Measurements from ENCODE around the gene SMG7. TPM values are rescaled to one million over a fixed set of nuclear protein-coding genes. Genes with fewer than 3 reads are reported as not detected.

The SMG7 gene
- total and polyA plus RNA-seq, 12 donors: 16.0 to 46.6 (median 37.8) TPM

DNA sequence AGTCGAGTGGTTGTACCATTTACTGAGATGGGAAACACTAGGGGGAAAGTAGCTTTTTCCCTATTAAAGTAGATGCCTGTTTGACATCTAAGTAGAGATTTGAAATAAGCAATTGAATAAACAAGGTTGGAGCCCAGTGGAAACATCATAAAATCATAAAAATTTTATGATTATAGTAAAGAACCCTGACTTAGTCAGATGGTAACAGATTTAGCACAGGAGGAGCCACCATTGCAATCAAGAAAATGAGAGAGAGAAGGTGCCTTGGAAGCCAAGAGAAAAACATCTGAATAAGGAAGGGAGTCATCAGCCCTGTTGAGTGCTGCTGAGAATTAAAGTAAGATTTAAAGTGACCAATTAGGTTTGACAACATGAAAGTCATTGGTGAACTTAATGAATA is 49.8 kb downstream of the SMG7 start:
- 93 to 95% methylated on average over 1 of the region's 1 CpG for WGBS, 2 donors
- no peak for DNase-seq
- intact Hi-C loops (cut with DNase I): no loop called here
- Histone ChIP-seq H3K36me3 (peaks cover 0 to 96% (median 18%) of the 10 kb centered on the region in 9 donors), H3K27me3 (no peaks in the 10 kb centered on the region), H3K9me3 (no peaks in the 10 kb centered on the region), H3K4me1 (peaks cover 0 to 33% (median 6%) of the 10 kb centered on the region in 9 donors), H3K4me3 (no peak overlapping the region), H3K27ac (no peak overlapping the region)
- no peak for ATAC-seq
- no peak for TF ChIP-seq CTCF (IDR thresholded peaks at IDR 0.05)

GRCh38 chr1:183528577-183528976 is 56.3 kb downstream of the SMG7 start:
- no peaks in the 10 kb centered on the region for H3K4me1 ChIP-seq
- no peak for TF ChIP-seq CTCF (IDR thresholded peaks at IDR 0.05)

GRCh38 chr1:183533617-183534174 is 61.4 kb downstream of the SMG7 start:
- no peak for DNase-seq
- Histone ChIP-seq H3K4me1 (no peaks in the 10 kb centered on the region), H3K36me3 (peaks cover 0 to 100% (median 58%) of the 10 kb centered on the region in 9 donors), H3K27ac (no peak overlapping the region), H3K4me3 (no peak overlapping the region), H3K27me3 (no peaks in the 10 kb centered on the region), H3K9me3 (no peaks in the 10 kb centered on the region)
- WGBS, 2 donors: 89 to 91% methylated on average over 3 of the region's 3 CpGs
- TF ChIP-seq CTCF (IDR thresholded peaks at IDR 0.05): no peak
- no peak for ATAC-seq
- intact Hi-C loops (cut with DNase I): loop anchor here in 1 of 10 donors (10.0 kb wide), 1 partner anchor 659 kb away; no protein-coding TSS in a partner anchor

More at GRCh38 chr1:183528577-183528976, 56.3 kb downstream of the SMG7 start:
- Histone ChIP-seq H3K4me3 (no peak overlapping the region), H3K27ac (no peak overlapping the region), H3K27me3 (no peaks in the 10 kb centered on the region), H3K36me3 (peaks cover 0 to 98% (median 52%) of the 10 kb centered on the region in 9 donors), H3K9me3 (no peaks in the 10 kb centered on the region)
- DNase-seq (no peak), ATAC-seq (no peak)
- 98% methylated on average over 3 of the region's 3 CpGs for WGBS, 2 donors
- intact Hi-C loops (cut with DNase I): no loop called here

DNA sequence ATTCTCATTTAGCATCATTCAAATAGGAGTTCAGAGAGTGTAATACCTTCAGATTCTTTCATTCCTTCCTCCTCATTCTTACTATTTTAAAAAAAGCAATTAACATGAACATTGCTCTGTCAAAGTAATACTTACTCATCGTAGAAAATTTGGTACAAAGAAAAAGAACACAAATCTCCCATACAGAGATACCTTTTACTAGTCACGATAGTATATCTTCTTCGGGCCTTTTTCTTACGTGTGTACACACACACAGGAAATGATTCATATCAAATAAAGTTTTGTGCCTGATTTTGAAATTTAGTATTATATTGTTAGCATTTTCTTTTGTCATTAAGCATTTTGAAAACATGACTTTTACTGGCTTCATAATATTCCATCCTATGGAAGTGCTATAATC is 65.1 kb downstream of the SMG7 start:
- intact Hi-C loops (cut with DNase I): loop anchor here in 1 of 10 donors (10.0 kb wide), 1 partner anchor 663 kb away; no protein-coding TSS in a partner anchor
- no peaks in the 10 kb centered on the region for H3K9me3 ChIP-seq
- TF ChIP-seq CTCF (IDR thresholded peaks at IDR 0.05): no peak
- DNase-seq (no peak), ATAC-seq (no peak)
- no peak overlapping the region for H3K27ac ChIP-seq
- peaks cover 0 to 100% (median 57%) of the 10 kb centered on the region in 9 donors for H3K36me3 ChIP-seq
- H3K4me3 ChIP-seq: no peak overlapping the region
- no peaks in the 10 kb centered on the region for H3K4me1 ChIP-seq
- no peaks in the 10 kb centered on the region for H3K27me3 ChIP-seq
- 95% methylated on average over 4 of the region's 4 CpGs for WGBS, 2 donors

All from heart right ventricle (tissue), 16 donors.